ENCODE results near the gene COL4A3. TPM values are rescaled to one million over a fixed set of nuclear protein-coding genes. Genes with fewer than 3 reads are reported as not detected.

The COL4A3 gene
- total RNA-seq, 3 donors from 2014 or later = 0.16 to 0.36 (median 0.32) TPM

GRCh38 chr2:227134591-227134990 lies 29.8 kb upstream of the COL4A3 start:
- Histone ChIP-seq H3K9me3 (no peaks in the 10 kb centered on the region), H3K4me3 (no peak overlapping the region), H3K36me3 (ENCODE audit: low read depth) (no peaks in the 10 kb centered on the region), H3K4me1 (ENCODE audit: low read depth) (no peaks in the 10 kb centered on the region)
- no peak for ATAC-seq
- no peak for TF ChIP-seq CTCF (IDR thresholded peaks at IDR 0.05)
- intact Hi-C loops (cut with DNase I, micrococcal nuclease) = loop anchor here in 1 of 2 donors (5.0 kb wide), 1 partner anchor 103 kb away; no protein-coding TSS in a partner anchor
- no peak for DNase-seq

GRCh38 chr2:227141301-227141700 lies 23.1 kb upstream of the COL4A3 start:
- no peak overlapping the region for H3K4me3 ChIP-seq
- no peaks in the 10 kb centered on the region for H3K9me3 ChIP-seq
- intact Hi-C loops (cut with DNase I, micrococcal nuclease) = no loop called here
- DNase-seq (no peak), ATAC-seq (no peak)
- no peak for TF ChIP-seq CTCF (IDR thresholded peaks at IDR 0.05)
- H3K4me1 ChIP-seq (ENCODE audit: low read depth) = no peaks in the 10 kb centered on the region
- H3K36me3 ChIP-seq (ENCODE audit: low read depth) = no peaks in the 10 kb centered on the region

GRCh38 chr2:227143895-227144294 lies 20.5 kb upstream of the COL4A3 start:
- ATAC-seq (no peak), DNase-seq (no peak)
- Histone ChIP-seq H3K36me3 (ENCODE audit: low read depth) (no peaks in the 10 kb centered on the region), H3K4me3 (no peak overlapping the region), H3K9me3 (no peaks in the 10 kb centered on the region), H3K4me1 (ENCODE audit: low read depth) (no peaks in the 10 kb centered on the region)
- intact Hi-C loops (cut with DNase I, micrococcal nuclease) = no loop called here
- TF ChIP-seq CTCF (IDR thresholded peaks at IDR 0.05) = no peak

GRCh38 chr2:227146456-227146855 lies 18.0 kb upstream of the COL4A3 start:
- Histone ChIP-seq H3K36me3 (ENCODE audit: low read depth) (no peaks in the 10 kb centered on the region), H3K9me3 (no peaks in the 10 kb centered on the region), H3K4me3 (no peak overlapping the region), H3K4me1 (ENCODE audit: low read depth) (no peaks in the 10 kb centered on the region)
- DNase-seq (no peak), ATAC-seq (no peak)
- intact Hi-C loops (cut with DNase I, micrococcal nuclease) = no loop called here
- no peak for TF ChIP-seq CTCF (IDR thresholded peaks at IDR 0.05)

GRCh38 chr2:227147023-227147422 lies 17.4 kb upstream of the COL4A3 start:
- Histone ChIP-seq H3K36me3 (ENCODE audit: low read depth) (no peaks in the 10 kb centered on the region), H3K4me3 (no peak overlapping the region), H3K4me1 (ENCODE audit: low read depth) (no peaks in the 10 kb centered on the region), H3K9me3 (no peaks in the 10 kb centered on the region)
- intact Hi-C loops (cut with DNase I, micrococcal nuclease) = no loop called here
- ATAC-seq = no peak
- no peak for TF ChIP-seq CTCF (IDR thresholded peaks at IDR 0.05)
- DNase-seq = no peak

- H3K9me3 ChIP-seq = no peaks in the 10 kb centered on the region
- no peaks in the 10 kb centered on the region for H3K36me3 ChIP-seq (ENCODE audit: low read depth)
- no peaks in the 10 kb centered on the region for H3K4me1 ChIP-seq (ENCODE audit: low read depth)
- intact Hi-C loops (cut with DNase I, micrococcal nuclease) = no loop called here
- H3K4me3 ChIP-seq = no peak overlapping the region
- no peak for DNase-seq
- ATAC-seq = no peak
- no peak for TF ChIP-seq CTCF (IDR thresholded peaks at IDR 0.05)
These were observed 16.3 kb upstream of the COL4A3 start for GRCh38 chr2:227148106-227148505.

Data from mucosa of descending colon (tissue), 3 donors.